SKM-1 treated with dmso at 0.1 percent for 144 hours (cell line): ENCODE data around the gene MCOLN3.
"Not testable (repeated sequence)": the region's sequence is repeated elsewhere in the genome, so short reads cannot be mapped to it uniquely, and the experiment has no call there.

Source experiments
- DNase-seq: peaks from one replicate; lab custom pipeline; 2025; ENCODE audit not compliant: unreplicated experiment; lab: John Stamatoyannopoulos, UW

The MCOLN3 gene

GRCh38 chr1:84995484-84996334 lies 52.6 kb downstream of the MCOLN3 start:
- no peak for DNase-seq

- DNase-seq = peak; percentile 70
These were observed 57.0 kb downstream of the MCOLN3 start for GRCh38 chr1:84991097-84991920.

GRCh38 chr1:84988588-84988987 lies 59.7 kb downstream of the MCOLN3 start:
- no peak for DNase-seq

GRCh38 chr1:84986561-84986960 lies 61.7 kb downstream of the MCOLN3 start:
- DNase-seq = not testable (repeated sequence)

GRCh38 chr1:84985365-84985764 lies 62.9 kb downstream of the MCOLN3 start:
- DNase-seq = no peak

- no peak for DNase-seq
These were observed 65.9 kb downstream of the MCOLN3 start for GRCh38 chr1:84982395-84982794.

GRCh38 chr1:84975035-84975434 lies 73.3 kb downstream of the MCOLN3 start:
- DNase-seq = no peak

GRCh38 chr1:84973498-84974334 lies 74.6 kb downstream of the MCOLN3 start:
- DNase-seq = peak; percentile 31

GRCh38 chr1:84972377-84972987 lies 75.8 kb downstream of the MCOLN3 start:
- DNase-seq = no peak

- DNase-seq = no peak
These were observed 76.3 kb downstream of the MCOLN3 start for GRCh38 chr1:84971957-84972356.

GRCh38 chr1:84969489-84970250 lies 78.6 kb downstream of the MCOLN3 start:
- no peak for DNase-seq

GRCh38 chr1:84968865-84969264 lies 79.4 kb downstream of the MCOLN3 start:
- DNase-seq = no peak

- DNase-seq = no peak
These were observed 80.2 kb downstream of the MCOLN3 start for GRCh38 chr1:84968101-84968500.
